Mucosa of descending colon (tissue), 3 donors: ENCODE measurements around the gene SLC9A9. TPM values are rescaled to one million over a fixed set of nuclear protein-coding genes. Genes with fewer than 3 reads are reported as not detected.

Source experiments
- ATAC-seq: fragments of 200-7000 bp; cut with Tn5 transposase; one replicate; pipeline ENCODE4 v1.9.1; 2020; ENCODE audit warnings: mild to moderate bottlenecking, moderate library complexity
- DNase-seq, 3 donors: peaks; one replicate each; pipeline ENCODE4 v3.0.0-alpha.2; 2020
- H3K36me3 ChIP-seq: fragments of 200-600 bp; one replicate; pipeline ENCODE4 v1.8.0; 2021; ENCODE audit warnings: low read depth, mild to moderate bottlenecking
- H3K4me1 ChIP-seq: fragments of 200-600 bp; one replicate; pipeline ENCODE4 v1.8.0; 2021; ENCODE audit warnings: low read depth, mild to moderate bottlenecking
- H3K4me3 ChIP-seq: fragments of 200-600 bp; one replicate; pipeline ENCODE4 v1.8.0; 2021; ENCODE audit warnings: mild to moderate bottlenecking
- H3K9me3 ChIP-seq: fragments of 200-600 bp; one replicate; pipeline ENCODE4 v1.8.0; 2021; ENCODE audit warnings: mild to moderate bottlenecking
- CTCF ChIP-seq: fragments of 200-600 bp; IDR thresholded peaks from one replicate; pipeline ENCODE4 v1.8.0; 2022; ENCODE audit warnings: antibody characterized with exemption, mild to moderate bottlenecking
- intact Hi-C, 2 donors: fragments of 100-400 bp; cut with DNase I in 1 of 2; cut with micrococcal nuclease in 1 of 2; formaldehyde crosslinking; loops; one replicate each; pipeline versions ENCODE4 v1.11.0 to v1.11.1; 2022; cut with DNase I, micrococcal nuclease
- total RNA-seq, 3 donors: library from RNA; stranded (reverse); fragmentation: NEBNext Ultra II Directional in 2 of 3; extraction: Animal tissue kit (Norgen Biotek cat#: 25700) in 2 of 3; gene quantifications; one replicate each; pipeline versions ENCODE4 v1.2.1 to v1.2.4, GENCODE V29; 2021 to 2023
- donor health status: DM: no; HTN: no; CAD: no; lungs with moderate emphysema.
- donor health status: DM: no; HTN: no; CAD: no.
- donor health status: DM: no; HTN: yes; CAD: no.

Gene SLC9A9
- total RNA-seq, 3 donors from 2014 or later: 3.2 to 18.2 (median 6.8) TPM

- TF ChIP-seq CTCF: no peak
- Histone ChIP-seq H3K4me1 (no peaks in the 10 kb centered on the region), H3K9me3 (no peaks in the 10 kb centered on the region), H3K4me3 (no peak overlapping the region), H3K36me3 (no peaks in the 10 kb centered on the region)
- ATAC-seq (no peak), DNase-seq (no peak)
- intact Hi-C loops: no loop called here
These were observed 344.9 kb downstream of the SLC9A9 start for GRCh38 chr3:143503325-143503885.

- Histone ChIP-seq H3K36me3 (no peaks in the 10 kb centered on the region), H3K4me1 (no peaks in the 10 kb centered on the region), H3K9me3 (no peaks in the 10 kb centered on the region), H3K4me3 (no peak overlapping the region)
- ATAC-seq (no peak), DNase-seq (no peak)
- TF ChIP-seq CTCF: no peak
- intact Hi-C loops: no loop called here
These were observed 346.2 kb downstream of the SLC9A9 start for GRCh38 chr3:143502081-143502480.

GRCh38 chr3:143497382-143497781 is 350.9 kb downstream of the SLC9A9 start:
- DNase-seq: no peak
- H3K9me3 ChIP-seq: no peaks in the 10 kb centered on the region
- intact Hi-C loops: no loop called here
- H3K4me1 ChIP-seq: no peaks in the 10 kb centered on the region
- TF ChIP-seq CTCF: no peak
- no peak for ATAC-seq
- no peaks in the 10 kb centered on the region for H3K36me3 ChIP-seq
- no peak overlapping the region for H3K4me3 ChIP-seq

GRCh38 chr3:143496191-143496590 is 352.1 kb downstream of the SLC9A9 start:
- H3K36me3 ChIP-seq: no peaks in the 10 kb centered on the region
- H3K4me3 ChIP-seq: no peak overlapping the region
- DNase-seq (no peak), ATAC-seq (no peak)
- H3K4me1 ChIP-seq: no peaks in the 10 kb centered on the region
- intact Hi-C loops: no loop called here
- TF ChIP-seq CTCF: no peak
- no peaks in the 10 kb centered on the region for H3K9me3 ChIP-seq

GRCh38 chr3:143495527-143495926 is 352.7 kb downstream of the SLC9A9 start:
- Histone ChIP-seq H3K36me3 (no peaks in the 10 kb centered on the region), H3K4me1 (no peaks in the 10 kb centered on the region), H3K9me3 (no peaks in the 10 kb centered on the region), H3K4me3 (no peak overlapping the region)
- ATAC-seq (no peak), DNase-seq (no peak)
- intact Hi-C loops: no loop called here
- TF ChIP-seq CTCF: no peak

GRCh38 chr3:143486611-143487010 is 361.7 kb downstream of the SLC9A9 start:
- no peaks in the 10 kb centered on the region for H3K36me3 ChIP-seq
- H3K9me3 ChIP-seq: no peaks in the 10 kb centered on the region
- DNase-seq (no peak), ATAC-seq (no peak)
- H3K4me1 ChIP-seq: no peaks in the 10 kb centered on the region
- intact Hi-C loops: no loop called here
- no peak overlapping the region for H3K4me3 ChIP-seq
- TF ChIP-seq CTCF: no peak
